A673 (cell line): ENCODE data around the gene LDB3.

Source experiments
- CTCF ChIP-seq: fragments of 300-800, 200-600 bp; sonication (generic); conservative IDR thresholded peaks from 2 replicates; pipeline ENCODE4 v1.5.1; 2017; ENCODE audit warnings: low read depth, mild to moderate bottlenecking, antibody characterized with exemption, low read length, moderate library complexity, mixed read lengths
- EZH2 ChIP-seq: fragments of 200-600 bp; sonication (generic); IDR thresholded peaks from 2 replicates; pipeline ENCODE4 v1.6.1; 2017; ENCODE audit warnings: borderline replicate concordance, low read depth, mild to moderate bottlenecking, mixed read lengths, antibody characterized with exemption, low read length; ENCODE audit not compliant: poor library complexity, severe bottlenecking

GRCh38 chr10:86665868-86666267 lies 2.4 kb upstream of the LDB3 start:
- no peak for TF ChIP-seq CTCF
- TF ChIP-seq EZH2, result no peak
